ENCODE measurements around the gene GRIK4.

The GRIK4 gene

GRCh38 chr11:120667281-120667680 lies 155.7 kb downstream of the GRIK4 start:
- no peak for DNase-seq (ENCODE audit: low read depth, low spot score)

GRCh38 chr11:120667934-120668333 lies 156.4 kb downstream of the GRIK4 start:
- no peak for DNase-seq (ENCODE audit: low read depth, low spot score)

GRCh38 chr11:120668537-120668936 lies 157.0 kb downstream of the GRIK4 start:
- no peak for DNase-seq (ENCODE audit: low read depth, low spot score)

- no peak for DNase-seq (ENCODE audit: low read depth, low spot score)
Measured at GRCh38 chr11:120674542-120674941, 163.0 kb downstream of the GRIK4 start.

GRCh38 chr11:120675171-120675570 lies 163.6 kb downstream of the GRIK4 start:
- DNase-seq (ENCODE audit: low read depth, low spot score) = no peak

- no peak for DNase-seq (ENCODE audit: low read depth, low spot score)
Measured at GRCh38 chr11:120676991-120677390, 165.4 kb downstream of the GRIK4 start.

GRCh38 chr11:120680322-120680721 lies 168.8 kb downstream of the GRIK4 start:
- DNase-seq (ENCODE audit: low read depth, low spot score) = no peak

GRCh38 chr11:120681434-120682331 lies 170.1 kb downstream of the GRIK4 start:
- DNase-seq (ENCODE audit: low read depth, low spot score) = peak; percentile 59

- DNase-seq (ENCODE audit: low read depth, low spot score) = no peak
Measured at GRCh38 chr11:120682332-120682649, 170.7 kb downstream of the GRIK4 start.

- DNase-seq (ENCODE audit: low read depth, low spot score) = no peak
Measured at GRCh38 chr11:120682866-120683265, 171.3 kb downstream of the GRIK4 start.

- DNase-seq (ENCODE audit: low read depth, low spot score) = no peak
Measured at GRCh38 chr11:120686516-120686915, 175.0 kb downstream of the GRIK4 start.

GRCh38 chr11:120688163-120688562 lies 176.6 kb downstream of the GRIK4 start:
- no peak for DNase-seq (ENCODE audit: low read depth, low spot score)

GRCh38 chr11:120689596-120690275 lies 178.2 kb downstream of the GRIK4 start:
- DNase-seq (ENCODE audit: low read depth, low spot score) = no peak

GRCh38 chr11:120690406-120690805 lies 178.9 kb downstream of the GRIK4 start:
- no peak for DNase-seq (ENCODE audit: low read depth, low spot score)

- DNase-seq (ENCODE audit: low read depth, low spot score) = no peak
Measured at GRCh38 chr11:120694726-120695125, 183.2 kb downstream of the GRIK4 start.

GRCh38 chr11:120695426-120695825 lies 183.9 kb downstream of the GRIK4 start:
- DNase-seq (ENCODE audit: low read depth, low spot score) = no peak

- no peak for DNase-seq (ENCODE audit: low read depth, low spot score)
Measured at GRCh38 chr11:120695939-120696338, 184.4 kb downstream of the GRIK4 start.

GRCh38 chr11:120696597-120697218 lies 185.2 kb downstream of the GRIK4 start:
- DNase-seq (ENCODE audit: low read depth, low spot score) = no peak

- DNase-seq (ENCODE audit: low read depth, low spot score) = no peak
Measured at GRCh38 chr11:120698918-120699317, 187.4 kb downstream of the GRIK4 start.

- DNase-seq (ENCODE audit: low read depth, low spot score) = no peak
Measured at GRCh38 chr11:120702656-120703055, 191.1 kb downstream of the GRIK4 start.

GRCh38 chr11:120703358-120704152 lies 192.0 kb downstream of the GRIK4 start:
- DNase-seq (ENCODE audit: low read depth, low spot score) = no peak

GRCh38 chr11:120704256-120704750 lies 192.8 kb downstream of the GRIK4 start:
- no peak for DNase-seq (ENCODE audit: low read depth, low spot score)
